Fibroblast of lung (primary cell): Measurements from ENCODE around the gene GNS. TPM values are rescaled to one million over a fixed set of nuclear protein-coding genes. Genes with fewer than 3 reads are reported as not detected.

Experiments used
- DNase-seq, 2 donors: peaks; one replicate each; pipeline versions ENCODE4 v3.0.0 to v3.0.0-alpha.2; 2010; ENCODE audit warnings: low read depth in 2 of 2
- H2AFZ ChIP-seq: 2 replicates; pipeline ENCODE4 v1.5.1; 2012; ENCODE audit warnings: low read length, control low read depth, inconsistent platforms
- H3K27ac ChIP-seq: 2 replicates; pipeline ENCODE4 v1.5.1; 2011; ENCODE audit warnings: low read length, control low read depth; ENCODE audit not compliant: insufficient read depth
- H3K27me3 ChIP-seq: 2 replicates; pipeline ENCODE4 v1.5.1; 2011; ENCODE audit warnings: mild to moderate bottlenecking, low read length; ENCODE audit not compliant: control insufficient read depth, insufficient read depth
- H3K36me3 ChIP-seq: 2 replicates; pipeline ENCODE4 v1.5.1; 2011; ENCODE audit warnings: low read length; ENCODE audit not compliant: control insufficient read depth, insufficient read depth
- H3K4me1 ChIP-seq: 2 replicates; pipeline ENCODE4 v1.5.1; 2011; ENCODE audit warnings: low read length; ENCODE audit not compliant: control insufficient read depth, insufficient read depth; ENCODE audit errors: extremely low read depth
- H3K4me2 ChIP-seq: 2 replicates; pipeline ENCODE4 v1.5.1; 2011; ENCODE audit warnings: low read length, control low read depth; ENCODE audit not compliant: insufficient read depth; ENCODE audit errors: extremely low read depth
- H3K4me3 ChIP-seq, 4 experiments: fragments of 200-600 bp in 1 of 4; sonication (generic) in 1 of 4; replicated peaks in 1 of 4; 2 replicates each; pipeline ENCODE4 v1.5.1; 2011 to 2016; ENCODE audit warnings: low read length in 4 of 4, low read depth in 3 of 4, mild to moderate bottlenecking in 3 of 4, control low read depth in 2 of 4, inconsistent platforms in 1 of 4, mixed read lengths in 1 of 4; ENCODE audit not compliant: insufficient read depth in 1 of 4; ENCODE audit errors: control extremely low read depth in 1 of 4
- H3K79me2 ChIP-seq: 2 replicates; pipeline ENCODE4 v1.5.1; 2012; ENCODE audit warnings: mild to moderate bottlenecking, low read length, inconsistent platforms; ENCODE audit not compliant: control insufficient read depth, insufficient read depth
- H3K9ac ChIP-seq: 2 replicates; pipeline ENCODE4 v1.5.1; 2011; ENCODE audit warnings: mild to moderate bottlenecking, low read length, control low read depth; ENCODE audit not compliant: insufficient read depth
- H3K9me3 ChIP-seq: 2 replicates; pipeline ENCODE4 v1.5.1; 2012; ENCODE audit warnings: low read depth, low read length; ENCODE audit not compliant: control insufficient read depth, insufficient read depth
- H4K20me1 ChIP-seq: 2 replicates; pipeline ENCODE4 v1.5.1; 2011; ENCODE audit warnings: low read length; ENCODE audit not compliant: control insufficient read depth, insufficient read depth; ENCODE audit errors: extremely low read depth
- EZH2 ChIP-seq: IDR thresholded peaks from 2 replicates; pipeline ENCODE4 v1.5.1; 2012; ENCODE audit warnings: low read length, control low read depth, mild to moderate bottlenecking; ENCODE audit errors: missing control alignments
- polyA plus RNA-seq, 2 donors: library from polyadenylated mRNA; depleted of rRNA in 1 of 2; stranded (reverse) in 1 of 2; unstranded in 1 of 2; fragments of >200 nt; gene quantifications; 2 replicates each; pipeline ENCODE4 v1.2.1, GENCODE V29; 2011 to 2012; ENCODE audit warnings: missing spikeins in 1 of 2
- total RNA-seq: library from RNA; depleted of rRNA; stranded (reverse); fragments of >200 nt; gene quantifications from 2 replicates; pipeline ENCODE4 v1.2.1, GENCODE V29; 2014
- TF ChIP-seq, protein P1 (sequence below), 2 donors: IDR thresholded peaks in 1 of 2; conservative IDR thresholded peaks in 1 of 2; 1 replicate in 1 of 2; 2 replicates in 1 of 2; pipeline ENCODE4 v1.5.1; 2011 to 2012; ENCODE audit warnings: low read length in 2 of 2, control low read depth in 1 of 2, inconsistent platforms in 1 of 2, low read depth in 1 of 2, mild to moderate bottlenecking in 1 of 2

GNS gene
- total and polyA plus RNA-seq, 2 donors (not counting 1 experiment from before 2014, with no cell fraction given): 219 to 249 TPM

DNA sequence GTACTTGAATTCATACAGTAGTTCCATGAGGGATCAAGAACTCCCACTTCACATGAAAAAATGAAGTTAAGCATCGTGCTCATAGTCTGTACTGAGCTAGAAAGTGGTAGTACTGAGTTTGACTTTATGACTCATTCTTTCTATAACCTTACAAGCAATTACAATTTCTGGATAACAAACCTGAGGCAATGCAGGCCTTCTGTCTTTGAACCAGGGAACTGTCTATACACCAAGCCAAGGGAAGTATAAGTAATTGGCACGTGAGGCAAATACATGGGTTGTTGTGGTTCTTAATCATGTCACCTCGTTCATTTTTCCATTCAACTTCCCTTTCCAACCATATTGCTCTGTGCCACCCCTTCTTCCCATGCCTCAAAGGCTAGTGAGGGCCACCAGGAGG is 16.8 kb downstream of the GNS start:
- H4K20me1 ChIP-seq: no peaks in the 10 kb centered on the region
- no peak overlapping the region for H3K4me3 ChIP-seq
- DNase-seq: no peak
- H2AFZ ChIP-seq: no peak overlapping the region
- TF ChIP-seq, protein P1, sequence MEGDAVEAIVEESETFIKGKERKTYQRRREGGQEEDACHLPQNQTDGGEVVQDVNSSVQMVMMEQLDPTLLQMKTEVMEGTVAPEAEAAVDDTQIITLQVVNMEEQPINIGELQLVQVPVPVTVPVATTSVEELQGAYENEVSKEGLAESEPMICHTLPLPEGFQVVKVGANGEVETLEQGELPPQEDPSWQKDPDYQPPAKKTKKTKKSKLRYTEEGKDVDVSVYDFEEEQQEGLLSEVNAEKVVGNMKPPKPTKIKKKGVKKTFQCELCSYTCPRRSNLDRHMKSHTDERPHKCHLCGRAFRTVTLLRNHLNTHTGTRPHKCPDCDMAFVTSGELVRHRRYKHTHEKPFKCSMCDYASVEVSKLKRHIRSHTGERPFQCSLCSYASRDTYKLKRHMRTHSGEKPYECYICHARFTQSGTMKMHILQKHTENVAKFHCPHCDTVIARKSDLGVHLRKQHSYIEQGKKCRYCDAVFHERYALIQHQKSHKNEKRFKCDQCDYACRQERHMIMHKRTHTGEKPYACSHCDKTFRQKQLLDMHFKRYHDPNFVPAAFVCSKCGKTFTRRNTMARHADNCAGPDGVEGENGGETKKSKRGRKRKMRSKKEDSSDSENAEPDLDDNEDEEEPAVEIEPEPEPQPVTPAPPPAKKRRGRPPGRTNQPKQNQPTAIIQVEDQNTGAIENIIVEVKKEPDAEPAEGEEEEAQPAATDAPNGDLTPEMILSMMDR (conservative IDR thresholded peaks at IDR 0.05 in 1 of 2, IDR thresholded peaks at IDR 0.05 in 1 of 2; ENCODE audit: low read depth in 1 of 2, low read length in 2 of 2): no peak
- TF ChIP-seq EZH2: no peak
- peaks cover 9% of the 10 kb centered on the region for H3K36me3 ChIP-seq
- H3K27ac ChIP-seq: no peak overlapping the region
- H3K4me1 ChIP-seq: peaks cover 8% of the 10 kb centered on the region
- no peaks in the 10 kb centered on the region for H3K27me3 ChIP-seq
- H3K79me2 ChIP-seq: no peaks in the 10 kb centered on the region
- no peak overlapping the region for H3K4me2 ChIP-seq
- no peak overlapping the region for H3K9ac ChIP-seq
- H3K9me3 ChIP-seq: no peaks in the 10 kb centered on the region

GRCh38 chr12:64740646-64741045 is 18.6 kb downstream of the GNS start:
- Histone ChIP-seq H3K9me3 (no peaks in the 10 kb centered on the region), H3K27me3 (no peaks in the 10 kb centered on the region), H2AFZ (no peak overlapping the region), H4K20me1 (no peaks in the 10 kb centered on the region), H3K4me2 (no peak overlapping the region), H3K9ac (no peak overlapping the region), H3K79me2 (no peaks in the 10 kb centered on the region), H3K4me3 (no peak overlapping the region), H3K4me1 (peaks cover 5% of the 10 kb centered on the region), H3K27ac (no peak overlapping the region), H3K36me3 (peaks cover 10% of the 10 kb centered on the region)
- TF ChIP-seq EZH2: no peak
- TF ChIP-seq, protein P1 (conservative IDR thresholded peaks at IDR 0.05 in 1 of 2, IDR thresholded peaks at IDR 0.05 in 1 of 2; ENCODE audit: low read depth in 1 of 2, low read length in 2 of 2): no peak
- no peak for DNase-seq

- H3K9me3 ChIP-seq: no peaks in the 10 kb centered on the region
- H3K36me3 ChIP-seq: peaks cover 9% of the 10 kb centered on the region
These were observed 19.4 kb downstream of the GNS start for GRCh38 chr12:64739778-64740177.

More at GRCh38 chr12:64739778-64740177, 19.4 kb downstream of the GNS start:
- Histone ChIP-seq H3K79me2 (no peaks in the 10 kb centered on the region), H3K4me2 (no peak overlapping the region), H4K20me1 (no peaks in the 10 kb centered on the region), H3K4me3 (no peak overlapping the region), H3K27ac (no peak overlapping the region), H2AFZ (no peak overlapping the region), H3K27me3 (no peaks in the 10 kb centered on the region), H3K4me1 (peaks cover 3% of the 10 kb centered on the region), H3K9ac (no peak overlapping the region)
- DNase-seq: peak in 1 of 2 donors; percentile 15
- no peak for TF ChIP-seq EZH2
- TF ChIP-seq, protein P1 (conservative IDR thresholded peaks at IDR 0.05 in 1 of 2, IDR thresholded peaks at IDR 0.05 in 1 of 2; ENCODE audit: low read depth in 1 of 2, low read length in 2 of 2): no peak
